ENCODE data around the gene KIR3DL2. TPM values are rescaled to one million over a fixed set of nuclear protein-coding genes. Genes with fewer than 3 reads are reported as not detected.
"Not testable (repeated sequence)": the region's sequence is repeated elsewhere in the genome, so short reads cannot be mapped to it uniquely, and the experiment has no call there.

Gene KIR3DL2
- polyA plus RNA-seq, 1 donor from 2014 or later: not detected

GRCh38 chr19:54889566-54889965 lies 39.3 kb downstream of the KIR3DL2 start:
- Histone ChIP-seq H3K9me3 (ENCODE audit: low read length) (no peaks in the 10 kb centered on the region), H3K79me2 (replicated peaks; ENCODE audit: insufficient read depth, low read length) (no peaks in the 10 kb centered on the region), H4K20me1 (ENCODE audit: insufficient read depth) (no peaks in the 10 kb centered on the region), H3K4me2 (ENCODE audit: low read length) (no peak overlapping the region), H2AFZ (ENCODE audit: low read depth, low read length) (no peak overlapping the region), H3K36me3 (ENCODE audit: insufficient read depth, low read length) (no peaks in the 10 kb centered on the region), H3K27ac (ENCODE audit: low read length) (no peak overlapping the region), H3K9me2 (ENCODE audit: insufficient read depth, low read length) (no peaks in the 10 kb centered on the region), H3F3A (ENCODE audit: insufficient read depth, low read length, poor library complexity, severe bottlenecking) (no peaks in the 10 kb centered on the region), H3K27me3 (ENCODE audit: insufficient read depth, low read depth, low read length) (no peaks in the 10 kb centered on the region), H3K4me3 (ENCODE audit: low read length) (no peak overlapping the region), H3K9ac (ENCODE audit: low read length) (no peak overlapping the region)
- TF ChIP-seq TAF1 (IDR thresholded peaks at IDR 0.05; ENCODE audit: low read depth) (no peak), SMC3 (conservative IDR thresholded peaks at IDR 0.05; ENCODE audit: poor library complexity) (no peak), RAD21 (conservative IDR thresholded peaks at IDR 0.05) (no peak), MXI1 (conservative IDR thresholded peaks at IDR 0.05; ENCODE audit: poor library complexity, severe bottlenecking) (no peak), EZH2 (IDR thresholded peaks at IDR 0.05; ENCODE audit: borderline replicate concordance, insufficient read depth, low read length, poor library complexity, severe bottlenecking) (no peak), REST (IDR thresholded peaks at IDR 0.05; ENCODE audit: borderline replicate concordance) (no peak), CTCF (IDR thresholded peaks at IDR 0.05; ENCODE audit: poor library complexity, severe bottlenecking) (no peak), EP300 (conservative IDR thresholded peaks at IDR 0.05; ENCODE audit: poor library complexity, severe bottlenecking) (no peak), POLR2AphosphoS5 (IDR thresholded peaks at IDR 0.05) (no peak)

GRCh38 chr19:54893406-54893805 lies 43.2 kb downstream of the KIR3DL2 start:
- H3K27me3 ChIP-seq (ENCODE audit: insufficient read depth, low read depth, low read length): no peaks in the 10 kb centered on the region
- H3K9me3 ChIP-seq (ENCODE audit: low read length): no peaks in the 10 kb centered on the region
- H3K9ac ChIP-seq (ENCODE audit: low read length): no peak overlapping the region
- H2AFZ ChIP-seq (ENCODE audit: low read depth, low read length): no peak overlapping the region
- H3K9me2 ChIP-seq (ENCODE audit: insufficient read depth, low read length): no peaks in the 10 kb centered on the region
- H3K36me3 ChIP-seq (ENCODE audit: insufficient read depth, low read length): no peaks in the 10 kb centered on the region
- no peak overlapping the region for H3K4me2 ChIP-seq (ENCODE audit: low read length)
- no peaks in the 10 kb centered on the region for H3F3A ChIP-seq (ENCODE audit: insufficient read depth, low read length, poor library complexity, severe bottlenecking)
- no peak overlapping the region for H3K4me3 ChIP-seq (ENCODE audit: low read length)
- no peak for TF ChIP-seq TAF1 (IDR thresholded peaks at IDR 0.05; ENCODE audit: low read depth)
- no peak for TF ChIP-seq CTCF (IDR thresholded peaks at IDR 0.05; ENCODE audit: poor library complexity, severe bottlenecking)
- TF ChIP-seq EZH2 (IDR thresholded peaks at IDR 0.05; ENCODE audit: borderline replicate concordance, insufficient read depth, low read length, poor library complexity, severe bottlenecking): no peak
- TF ChIP-seq EP300 (conservative IDR thresholded peaks at IDR 0.05; ENCODE audit: poor library complexity, severe bottlenecking): no peak
- TF ChIP-seq SMC3 (conservative IDR thresholded peaks at IDR 0.05; ENCODE audit: poor library complexity): no peak
- TF ChIP-seq RAD21 (conservative IDR thresholded peaks at IDR 0.05): no peak
- TF ChIP-seq REST (IDR thresholded peaks at IDR 0.05; ENCODE audit: borderline replicate concordance): no peak
- TF ChIP-seq MXI1 (conservative IDR thresholded peaks at IDR 0.05; ENCODE audit: poor library complexity, severe bottlenecking): no peak
- no peak for TF ChIP-seq POLR2AphosphoS5 (IDR thresholded peaks at IDR 0.05)
- no peaks in the 10 kb centered on the region for H4K20me1 ChIP-seq (ENCODE audit: insufficient read depth)
- no peaks in the 10 kb centered on the region for H3K79me2 ChIP-seq (replicated peaks; ENCODE audit: insufficient read depth, low read length)
- H3K27ac ChIP-seq (ENCODE audit: low read length): no peak overlapping the region

- not testable (repeated sequence) for H4K20me1 ChIP-seq (ENCODE audit: insufficient read depth); H3K9me2 ChIP-seq (ENCODE audit: insufficient read depth, low read length); H3K27ac ChIP-seq (ENCODE audit: low read length); H3K4me2 ChIP-seq (ENCODE audit: low read length); H3K9ac ChIP-seq (ENCODE audit: low read length); H3K27me3 ChIP-seq (ENCODE audit: insufficient read depth, low read depth, low read length); H3K4me3 ChIP-seq (ENCODE audit: low read length); H3F3A ChIP-seq (ENCODE audit: insufficient read depth, low read length, poor library complexity, severe bottlenecking); H3K9me3 ChIP-seq (ENCODE audit: low read length); H3K79me2 ChIP-seq (replicated peaks; ENCODE audit: insufficient read depth, low read length); H2AFZ ChIP-seq (ENCODE audit: low read depth, low read length); H3K36me3 ChIP-seq (ENCODE audit: insufficient read depth, low read length)
Measured at GRCh38 chr19:54894106-54894505, 43.9 kb downstream of the KIR3DL2 start.

Data from neural cell (in vitro differentiated cells).